GM20000 (cell line): ENCODE data around the gene COPS2.

Experiments used
- DNase-seq: peaks from one replicate; pipeline ENCODE4 v3.0.0; 2012; ENCODE audit warnings: low spot score
- CTCF ChIP-seq: IDR thresholded peaks from 2 replicates; pipeline ENCODE4 v1.5.1; 2012; ENCODE audit warnings: mild to moderate bottlenecking, control low read depth; ENCODE audit errors: extremely low read depth, missing control alignments

The COPS2 gene

DNA sequence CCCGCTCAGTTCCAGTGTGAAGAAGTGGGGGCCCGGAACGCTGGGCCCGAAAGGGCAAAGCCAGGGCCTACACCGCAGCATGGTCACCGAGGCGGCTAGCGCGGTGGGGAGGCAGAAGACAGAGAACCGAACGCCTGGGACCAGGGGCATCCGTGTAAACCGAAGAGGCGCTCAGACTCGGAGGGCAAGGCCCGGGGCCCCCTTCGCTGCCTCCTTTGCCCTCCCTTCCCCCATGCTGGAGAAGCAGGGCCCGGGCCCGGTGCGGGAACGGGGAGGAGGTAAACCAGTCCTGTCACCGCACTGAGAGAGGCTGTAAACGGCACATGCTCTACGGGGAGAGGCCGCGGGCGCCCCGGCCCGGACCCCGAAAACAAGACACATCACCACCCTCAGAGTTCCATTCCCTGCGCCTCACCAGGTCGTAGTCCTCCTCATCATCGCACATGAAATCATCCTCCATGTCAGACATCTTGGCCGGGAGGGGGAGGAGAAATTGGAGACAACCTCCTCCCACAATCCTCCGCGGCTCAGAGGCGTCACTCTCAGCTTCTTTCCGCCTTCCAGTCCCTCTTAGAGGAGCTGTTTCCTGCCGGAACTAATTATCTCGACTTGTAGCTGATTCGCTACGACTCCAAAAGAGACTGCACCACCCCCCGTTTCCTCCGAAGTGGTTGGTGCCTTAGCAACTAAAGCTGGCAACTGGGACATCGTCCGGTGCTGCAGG is at the start of gene COPS2:
COPS2 (minus strand) TSS at position 490 of the 724 bp plus-strand sequence; CDS start at position 469, 21 bp downstream.
- no peak for TF ChIP-seq CTCF
- peak; percentile 80 for DNase-seq

- no peak for DNase-seq
- TF ChIP-seq CTCF: no peak
These were observed 44.9 kb upstream of the COPS2 start for GRCh38 chr15:49200347-49200746.

GRCh38 chr15:49199666-49200065 is 44.3 kb upstream of the COPS2 start:
- no peak for TF ChIP-seq CTCF
- no peak for DNase-seq

DNA sequence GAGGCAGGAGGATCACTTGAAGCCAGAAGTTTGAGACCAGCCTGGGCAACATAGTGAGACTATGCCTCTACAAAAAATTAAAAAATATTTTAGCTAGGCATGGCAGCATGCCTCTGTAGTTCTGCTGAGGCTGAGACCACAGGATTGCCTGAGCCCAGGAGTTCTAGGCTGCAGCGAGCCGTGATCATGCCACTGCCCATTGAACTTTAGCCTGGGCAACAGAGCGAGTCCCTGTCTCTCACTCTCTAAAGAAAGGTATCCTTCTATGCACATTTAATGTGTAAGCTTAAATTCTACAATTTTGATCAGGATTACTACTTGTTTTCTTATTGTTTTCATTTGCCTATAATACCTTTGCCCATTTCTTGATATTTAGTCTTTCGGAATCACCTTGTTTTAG is 41.5 kb upstream of the COPS2 start:
- no peak for DNase-seq
- TF ChIP-seq CTCF: no peak

GRCh38 chr15:49191892-49192291 is 36.5 kb upstream of the COPS2 start:
- no peak for TF ChIP-seq CTCF
- DNase-seq: no peak

DNA sequence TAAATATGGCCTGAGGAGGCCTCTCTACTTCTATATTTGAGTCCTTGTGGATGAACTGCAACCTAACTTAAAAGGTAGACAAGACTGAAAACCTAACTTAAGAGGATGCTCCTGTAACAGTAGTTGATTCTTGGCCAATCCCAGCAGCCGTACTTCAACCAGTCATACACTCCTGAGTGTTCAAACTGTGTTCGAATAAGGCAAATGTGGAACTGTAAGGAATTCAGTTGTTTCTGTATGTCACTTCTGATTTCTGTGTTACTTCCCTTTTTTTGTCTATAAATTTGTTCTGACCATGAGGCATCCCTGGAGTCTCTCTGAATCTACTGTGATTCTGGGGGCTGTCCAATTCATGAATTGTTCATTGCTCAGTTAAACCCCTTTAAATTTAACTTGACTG is 35.2 kb upstream of the COPS2 start:
- TF ChIP-seq CTCF: no peak
- no peak for DNase-seq

DNA sequence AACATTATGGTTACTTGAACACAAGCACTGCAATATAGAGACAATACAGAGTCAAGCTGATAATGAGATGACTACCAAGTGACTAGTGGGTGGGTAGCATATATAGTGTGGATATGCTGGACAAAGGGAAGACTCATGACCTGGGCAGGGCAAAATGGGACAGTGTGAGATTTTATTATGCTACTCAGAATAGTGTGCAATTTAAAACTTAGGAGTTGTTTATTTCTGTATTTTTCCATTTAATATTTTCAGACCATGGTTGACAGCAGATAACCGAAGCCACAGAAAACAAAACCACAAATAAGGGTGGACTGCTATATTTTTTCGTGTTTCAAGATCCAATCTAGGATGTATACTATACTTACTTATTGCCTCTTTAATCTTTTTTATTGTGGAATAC is 34.2 kb upstream of the COPS2 start:
- DNase-seq: no peak
- TF ChIP-seq CTCF: no peak
